22Rv1 (cell line): ENCODE measurements around the gene SPATA31D3.
"Not testable (repeated sequence)": the region's sequence is repeated elsewhere in the genome, so short reads cannot be mapped to it uniquely, and the experiment has no call there.

ENCODE experiments used
- H3K27ac ChIP-seq: fragments of 450-650 bp; 2 replicates; pipeline ENCODE4 v1.5.1; 2017
- ZFX ChIP-seq: fragments of 450-650 bp; IDR thresholded peaks from 2 replicates; pipeline ENCODE4 v1.6.1; 2017; ENCODE audit warnings: antibody characterized with exemption, borderline replicate concordance
- TF ChIP-seq, protein P1 (sequence below): fragments of 450-650 bp; IDR thresholded peaks from 2 replicates; pipeline ENCODE4 v1.5.1; 2017; ENCODE audit warnings: mild to moderate bottlenecking

Gene SPATA31D3

GRCh38 chr9:81943393-81943792 lies at the start of gene SPATA31D3:
Gene SPATA31D3 (plus strand): TSS chr9:81943500. CDS start chr9:81943586, 86 bp downstream.
- not testable (repeated sequence) for H3K27ac ChIP-seq

DNA sequence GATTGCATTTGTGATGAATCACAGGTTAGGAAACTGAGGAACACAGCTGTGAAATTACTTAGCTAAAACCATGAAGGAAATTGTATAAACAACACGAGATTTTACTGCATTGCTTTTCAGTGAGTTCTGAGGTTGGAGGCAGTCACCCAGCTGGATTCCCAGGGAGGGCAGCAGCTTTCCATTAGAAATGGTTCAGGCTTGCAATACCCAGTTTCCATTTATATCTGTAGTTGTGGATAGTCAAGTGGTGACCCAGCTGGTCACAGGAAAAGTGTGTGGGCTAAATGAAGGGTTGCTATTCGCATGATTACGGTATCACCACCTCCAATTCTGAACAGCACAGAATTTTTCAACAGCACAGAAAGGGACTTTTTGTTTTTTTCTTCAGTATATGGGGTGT lies 49.4 kb upstream of the SPATA31D3 start:
- TF ChIP-seq ZFX, result no peak
- TF ChIP-seq, protein P1, sequence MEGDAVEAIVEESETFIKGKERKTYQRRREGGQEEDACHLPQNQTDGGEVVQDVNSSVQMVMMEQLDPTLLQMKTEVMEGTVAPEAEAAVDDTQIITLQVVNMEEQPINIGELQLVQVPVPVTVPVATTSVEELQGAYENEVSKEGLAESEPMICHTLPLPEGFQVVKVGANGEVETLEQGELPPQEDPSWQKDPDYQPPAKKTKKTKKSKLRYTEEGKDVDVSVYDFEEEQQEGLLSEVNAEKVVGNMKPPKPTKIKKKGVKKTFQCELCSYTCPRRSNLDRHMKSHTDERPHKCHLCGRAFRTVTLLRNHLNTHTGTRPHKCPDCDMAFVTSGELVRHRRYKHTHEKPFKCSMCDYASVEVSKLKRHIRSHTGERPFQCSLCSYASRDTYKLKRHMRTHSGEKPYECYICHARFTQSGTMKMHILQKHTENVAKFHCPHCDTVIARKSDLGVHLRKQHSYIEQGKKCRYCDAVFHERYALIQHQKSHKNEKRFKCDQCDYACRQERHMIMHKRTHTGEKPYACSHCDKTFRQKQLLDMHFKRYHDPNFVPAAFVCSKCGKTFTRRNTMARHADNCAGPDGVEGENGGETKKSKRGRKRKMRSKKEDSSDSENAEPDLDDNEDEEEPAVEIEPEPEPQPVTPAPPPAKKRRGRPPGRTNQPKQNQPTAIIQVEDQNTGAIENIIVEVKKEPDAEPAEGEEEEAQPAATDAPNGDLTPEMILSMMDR, result no peak
- no peak overlapping the region for H3K27ac ChIP-seq

DNA sequence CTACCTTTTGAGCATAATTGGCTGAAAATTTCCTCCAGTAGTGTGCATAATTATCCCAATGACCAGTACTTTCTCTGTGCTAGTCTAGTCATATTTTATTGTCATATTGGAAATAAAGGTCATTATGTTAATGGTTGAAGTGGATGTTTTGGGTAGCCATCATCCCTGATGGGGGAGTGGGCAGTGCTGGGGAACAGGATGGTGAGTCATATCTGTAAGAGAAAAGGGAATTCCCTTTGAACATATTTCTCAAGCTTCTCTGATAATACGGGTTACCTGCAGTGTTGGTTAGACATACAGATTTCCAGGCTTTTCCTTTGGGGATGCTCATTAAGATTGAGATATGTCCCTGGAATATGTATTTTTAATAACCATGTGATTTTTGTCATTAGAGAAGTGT lies 48.4 kb upstream of the SPATA31D3 start:
- TF ChIP-seq, protein P1, result no peak
- no peak for TF ChIP-seq ZFX
- no peak overlapping the region for H3K27ac ChIP-seq

DNA sequence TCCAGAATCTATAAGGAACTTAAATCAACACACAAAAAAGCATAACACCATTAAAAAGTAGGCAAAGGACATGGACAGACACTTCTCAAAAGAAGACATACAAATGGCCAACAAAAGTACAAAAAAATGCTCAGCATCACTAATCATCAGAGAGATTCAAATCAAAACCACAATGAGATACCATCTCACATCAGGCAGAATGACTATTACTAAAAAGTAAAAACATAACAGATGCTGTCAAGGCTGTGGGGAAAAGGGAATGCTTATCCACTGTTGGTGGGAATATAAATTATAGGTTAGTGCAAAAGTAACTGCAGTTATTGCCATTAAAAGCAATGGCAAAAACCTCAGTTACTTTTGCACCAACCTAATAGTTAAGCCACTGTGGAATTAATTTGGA lies 47.2 kb upstream of the SPATA31D3 start:
- H3K27ac ChIP-seq, result no peak overlapping the region
- TF ChIP-seq, protein P1, result no peak
- no peak for TF ChIP-seq ZFX

DNA sequence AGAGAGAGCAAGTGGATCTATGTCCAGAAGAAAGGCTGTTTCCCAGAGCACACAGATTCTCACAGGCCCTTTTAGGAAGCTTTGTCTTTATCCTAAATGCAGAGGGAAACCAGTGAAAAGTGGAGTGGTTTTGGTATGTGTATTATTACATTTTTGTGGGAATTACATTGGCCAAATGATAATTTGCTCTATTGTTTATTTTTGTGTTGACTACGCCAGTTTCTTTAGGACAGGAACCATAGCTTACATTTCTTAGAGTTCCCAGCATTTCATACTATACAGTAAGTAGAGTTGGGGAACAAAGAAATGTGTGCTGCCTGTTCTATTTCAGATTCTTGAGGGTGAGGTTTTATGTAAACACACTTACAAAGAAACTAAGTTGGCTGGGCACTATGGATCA lies 44.4 kb upstream of the SPATA31D3 start:
- no peak overlapping the region for H3K27ac ChIP-seq
- no peak for TF ChIP-seq ZFX
- TF ChIP-seq, protein P1, result no peak

DNA sequence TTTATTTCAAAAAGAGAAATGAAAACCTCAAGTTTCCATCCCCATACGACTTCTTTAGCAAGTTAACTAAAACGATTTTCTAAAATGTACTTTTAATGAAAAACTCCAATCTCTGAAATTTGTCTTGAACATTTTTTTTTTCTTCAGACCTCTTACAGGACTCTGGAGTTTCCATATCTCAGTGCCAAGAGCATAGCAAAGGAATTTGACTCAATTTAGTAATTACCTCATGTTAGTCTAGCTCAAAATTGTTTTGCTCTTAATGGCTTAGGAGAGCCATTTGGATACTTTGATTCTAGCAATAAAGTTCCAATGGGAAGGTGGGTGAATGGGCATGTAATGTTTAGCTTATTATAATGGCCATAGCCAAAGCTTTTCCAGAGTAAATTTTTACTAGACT lies 41.1 kb upstream of the SPATA31D3 start:
- no peak for TF ChIP-seq ZFX
- TF ChIP-seq, protein P1, result no peak
- no peak overlapping the region for H3K27ac ChIP-seq

DNA sequence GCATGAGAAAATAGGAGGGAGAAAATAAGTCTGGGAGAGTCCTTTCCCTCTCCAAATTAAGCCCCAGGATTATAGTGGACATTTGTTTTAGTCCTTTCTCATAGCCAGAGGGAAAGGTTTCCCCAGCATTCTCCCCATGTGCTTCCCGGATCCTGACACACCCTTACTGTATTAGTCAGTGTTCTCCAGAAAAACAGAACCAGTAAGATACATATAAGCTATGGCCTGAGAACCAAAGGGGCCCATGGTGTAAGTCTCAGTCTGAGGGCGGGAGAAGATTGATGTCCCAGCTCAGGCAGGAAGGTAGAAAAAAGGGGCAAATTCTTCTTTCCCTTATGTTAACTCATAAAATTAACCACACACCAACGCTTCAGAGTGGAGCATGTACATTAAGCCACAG lies 40.7 kb upstream of the SPATA31D3 start:
- H3K27ac ChIP-seq, result no peak overlapping the region
- TF ChIP-seq ZFX, result no peak

- no peak overlapping the region for H3K27ac ChIP-seq
- TF ChIP-seq, protein P1, result no peak
- no peak for TF ChIP-seq ZFX
Measured at GRCh38 chr9:81906671-81907070, 36.6 kb upstream of the SPATA31D3 start.
